HG03571 (cell line): Measurements from ENCODE around the gene FOXE3.

ENCODE experiments used
- ATAC-seq: cut with Tn5 transposase; IDR thresholded peaks from one replicate; pipeline ENCODE4 v1.9.1; 2021; ENCODE audit not compliant: unreplicated experiment

The FOXE3 gene

GRCh38 chr1:47415728-47416318, at the start of gene FOXE3:
Gene FOXE3 (plus strand): TSS chr1:47416285. CDS start chr1:47416316, 31 bp downstream.
- ATAC-seq, result no peak

GRCh38 chr1:47367651-47368050, 48.4 kb upstream of the FOXE3 start:
- ATAC-seq, result no peak

- no peak for ATAC-seq
Measured at GRCh38 chr1:47371016-47371517, 45.0 kb upstream of the FOXE3 start.

GRCh38 chr1:47374501-47374900, 41.6 kb upstream of the FOXE3 start:
- no peak for ATAC-seq

GRCh38 chr1:47378147-47378546, 37.9 kb upstream of the FOXE3 start:
- no peak for ATAC-seq

GRCh38 chr1:47380699-47381098, 35.4 kb upstream of the FOXE3 start:
- ATAC-seq, result no peak

- ATAC-seq, result no peak
Measured at GRCh38 chr1:47382399-47382983, 33.6 kb upstream of the FOXE3 start.

GRCh38 chr1:47384083-47384482, 32.0 kb upstream of the FOXE3 start:
- ATAC-seq, result no peak

GRCh38 chr1:47385020-47385419, 31.1 kb upstream of the FOXE3 start:
- no peak for ATAC-seq

- ATAC-seq, result no peak
Measured at GRCh38 chr1:47386268-47386667, 29.8 kb upstream of the FOXE3 start.

GRCh38 chr1:47388030-47388890, 27.8 kb upstream of the FOXE3 start:
- no peak for ATAC-seq

- ATAC-seq, result peak; percentile 66
Measured at GRCh38 chr1:47388891-47389238, 27.2 kb upstream of the FOXE3 start.

- ATAC-seq, result no peak
Measured at GRCh38 chr1:47389731-47390130, 26.4 kb upstream of the FOXE3 start.

GRCh38 chr1:47390843-47391242, 25.2 kb upstream of the FOXE3 start:
- ATAC-seq, result no peak

- no peak for ATAC-seq
Measured at GRCh38 chr1:47393141-47393540, 22.9 kb upstream of the FOXE3 start.

GRCh38 chr1:47395433-47395832, 20.7 kb upstream of the FOXE3 start:
- no peak for ATAC-seq

GRCh38 chr1:47396671-47397196, 19.4 kb upstream of the FOXE3 start:
- no peak for ATAC-seq

GRCh38 chr1:47399138-47399845, 16.8 kb upstream of the FOXE3 start:
- no peak for ATAC-seq

GRCh38 chr1:47399846-47400155, 16.3 kb upstream of the FOXE3 start:
- ATAC-seq, result no peak

- no peak for ATAC-seq
Measured at GRCh38 chr1:47401761-47402160, 14.3 kb upstream of the FOXE3 start.

- no peak for ATAC-seq
Measured at GRCh38 chr1:47402591-47402990, 13.5 kb upstream of the FOXE3 start.
